Fibroblast of skin of left biceps (primary cell): ENCODE data around the gene ADAMTS3.

Experiments used
- DNase-seq, 2 experiments: peaks; one replicate each; pipeline ENCODE4 v3.0.0-alpha.2; 2013; ENCODE audit warnings: low read depth in 2 of 2

ADAMTS3 gene

GRCh38 chr4:72410158-72410557 lies 158.9 kb downstream of the ADAMTS3 start:
- no peak for DNase-seq

- no peak for DNase-seq
Observed at GRCh38 chr4:72408568-72408967, 160.5 kb downstream of the ADAMTS3 start.

GRCh38 chr4:72405417-72405816 lies 163.6 kb downstream of the ADAMTS3 start:
- no peak for DNase-seq

GRCh38 chr4:72397314-72397713 lies 171.7 kb downstream of the ADAMTS3 start:
- no peak for DNase-seq

- DNase-seq = no peak
Observed at GRCh38 chr4:72394012-72394663, 174.9 kb downstream of the ADAMTS3 start.

- no peak for DNase-seq
Observed at GRCh38 chr4:72391281-72391680, 177.7 kb downstream of the ADAMTS3 start.

- DNase-seq = no peak
Observed at GRCh38 chr4:72390409-72390808, 178.6 kb downstream of the ADAMTS3 start.

- no peak for DNase-seq
Observed at GRCh38 chr4:72388521-72388920, 180.5 kb downstream of the ADAMTS3 start.

- no peak for DNase-seq
Observed at GRCh38 chr4:72387959-72388358, 181.1 kb downstream of the ADAMTS3 start.

GRCh38 chr4:72383439-72383838 lies 185.6 kb downstream of the ADAMTS3 start:
- DNase-seq = no peak

- DNase-seq = no peak
Observed at GRCh38 chr4:72378901-72379300, 190.1 kb downstream of the ADAMTS3 start.

- peak; percentile 41 to 60 for DNase-seq
Observed at GRCh38 chr4:72377491-72378194, 191.4 kb downstream of the ADAMTS3 start.

- DNase-seq = no peak
Observed at GRCh38 chr4:72376901-72377300, 192.1 kb downstream of the ADAMTS3 start.

- DNase-seq = peak; percentile 30 to 43
Observed at GRCh38 chr4:72375073-72375736, 193.8 kb downstream of the ADAMTS3 start.

GRCh38 chr4:72374159-72374558 lies 194.9 kb downstream of the ADAMTS3 start:
- no peak for DNase-seq

GRCh38 chr4:72366601-72367000 lies 202.4 kb downstream of the ADAMTS3 start:
- no peak for DNase-seq

- no peak for DNase-seq
Observed at GRCh38 chr4:72365981-72366380, 203.0 kb downstream of the ADAMTS3 start.

GRCh38 chr4:72365016-72365415 lies 204.0 kb downstream of the ADAMTS3 start:
- DNase-seq = no peak

- DNase-seq = no peak
Observed at GRCh38 chr4:72360075-72360474, 208.9 kb downstream of the ADAMTS3 start.

- DNase-seq = no peak
Observed at GRCh38 chr4:72358483-72358882, 210.5 kb downstream of the ADAMTS3 start.

- peak; percentile 13 to 31 for DNase-seq
Observed at GRCh38 chr4:72357908-72358307, 211.1 kb downstream of the ADAMTS3 start.

GRCh38 chr4:72352711-72353110 lies 216.3 kb downstream of the ADAMTS3 start:
- no peak for DNase-seq

GRCh38 chr4:72351521-72351920 lies 217.5 kb downstream of the ADAMTS3 start:
- no peak for DNase-seq
